ENCODE measurements around the gene FNDC10.
"Not testable (repeated sequence)": the region's sequence is repeated elsewhere in the genome, so short reads cannot be mapped to it uniquely, and the experiment has no call there.

The FNDC10 gene

DNA sequence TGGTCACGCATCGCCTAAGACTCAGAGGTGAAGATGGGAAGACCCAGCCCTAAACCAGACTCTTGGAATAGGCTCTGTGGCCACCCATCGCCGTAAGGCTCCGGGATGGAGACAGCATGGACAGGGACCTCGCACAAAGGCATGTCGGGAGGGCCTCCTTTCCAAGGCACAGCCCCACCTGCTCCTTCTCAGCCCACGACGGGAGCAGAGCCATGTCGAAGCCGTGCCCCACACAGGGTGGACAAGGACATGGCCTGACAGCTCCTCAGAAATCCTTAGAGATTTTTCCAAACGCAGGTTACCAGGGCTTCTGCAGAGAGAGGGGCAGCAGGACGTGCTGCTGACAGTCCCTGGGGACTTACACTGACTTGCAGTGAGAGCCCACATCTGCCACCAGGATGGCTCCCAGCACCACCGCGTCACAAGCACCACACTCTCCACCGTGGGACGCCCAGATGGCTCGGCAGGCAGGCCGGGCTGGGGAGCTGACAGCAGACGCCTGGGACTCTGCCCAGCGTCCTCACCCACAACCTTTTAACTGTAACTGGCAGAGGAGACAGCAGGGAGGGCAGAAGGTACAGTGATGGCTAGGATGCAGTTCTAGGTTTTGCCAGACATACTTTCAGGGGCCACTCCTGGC is 37.3 kb downstream of the FNDC10 start:
- no peaks in the 10 kb centered on the region for H3K9me3 ChIP-seq (ENCODE audit: insufficient read depth, low read length)
- no peak for DNase-seq (ENCODE audit: low read depth, low spot score)
- no peak for TF ChIP-seq YY1 (IDR thresholded peaks at IDR 0.05; ENCODE audit: insufficient read depth, insufficient read length)
- no peak for TF ChIP-seq ZNF274 (IDR thresholded peaks at IDR 0.05; ENCODE audit: low read depth, low read length)
- TF ChIP-seq SUZ12 (IDR thresholded peaks at IDR 0.05; ENCODE audit: extremely low read depth, insufficient read depth, insufficient read length), result no peak
- H3K9ac ChIP-seq (ENCODE audit: insufficient read length, low read depth), result no peak overlapping the region
- no peaks in the 10 kb centered on the region for H3K27me3 ChIP-seq (ENCODE audit: insufficient read depth, insufficient read length)
- H3K4me3 ChIP-seq (ENCODE audit: insufficient read length, low read depth), result no peak overlapping the region
- peaks cover 11% of the 10 kb centered on the region for H3K4me1 ChIP-seq (ENCODE audit: insufficient read depth, insufficient read length)
- H3K36me3 ChIP-seq (ENCODE audit: insufficient read depth, insufficient read length, low read length), result peaks cover 78% of the 10 kb centered on the region

DNA sequence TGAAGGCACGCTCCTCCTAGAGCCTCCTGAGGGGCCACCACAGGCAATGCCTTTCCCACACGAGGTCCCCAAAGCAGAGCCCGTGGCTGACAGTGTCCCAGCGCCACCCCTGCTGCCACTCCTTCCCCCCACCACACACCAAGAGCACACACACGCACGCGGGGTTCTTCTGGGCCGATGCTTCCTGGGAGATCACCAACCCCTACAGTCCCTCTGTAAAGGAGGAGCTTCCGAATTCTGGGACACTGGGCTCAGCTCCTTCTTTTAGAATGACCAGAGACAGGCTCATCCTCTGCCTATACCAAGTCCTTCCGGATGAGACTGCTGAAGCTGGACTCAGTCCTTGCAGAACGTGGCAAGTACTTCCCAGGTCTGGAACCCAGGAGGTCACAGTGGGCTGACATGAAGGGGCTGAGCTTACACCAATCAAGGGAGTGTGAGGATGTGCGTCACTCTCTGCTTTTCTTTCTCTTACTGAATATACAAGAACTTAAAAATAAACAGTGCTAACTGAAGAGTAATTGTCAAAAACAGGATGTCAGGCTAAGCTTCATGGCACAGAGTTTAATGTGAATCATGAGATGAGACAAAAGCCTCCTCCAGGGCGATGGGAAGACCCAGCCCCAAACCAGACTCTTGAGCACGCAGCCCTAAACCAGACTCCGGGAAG is 38.0 kb downstream of the FNDC10 start:
- DNase-seq (ENCODE audit: low read depth, low spot score), result no peak
- TF ChIP-seq SUZ12 (IDR thresholded peaks at IDR 0.05; ENCODE audit: extremely low read depth, insufficient read depth, insufficient read length) (no peak), YY1 (IDR thresholded peaks at IDR 0.05; ENCODE audit: insufficient read depth, insufficient read length) (no peak), ZNF274 (IDR thresholded peaks at IDR 0.05; ENCODE audit: low read depth, low read length) (no peak)
- Histone ChIP-seq H3K9ac (ENCODE audit: insufficient read length, low read depth) (no peak overlapping the region), H3K4me1 (ENCODE audit: insufficient read depth, insufficient read length) (peaks cover 5% of the 10 kb centered on the region), H3K27me3 (ENCODE audit: insufficient read depth, insufficient read length) (no peaks in the 10 kb centered on the region), H3K9me3 (ENCODE audit: insufficient read depth, low read length) (no peaks in the 10 kb centered on the region), H3K4me3 (ENCODE audit: insufficient read length, low read depth) (no peak overlapping the region), H3K36me3 (ENCODE audit: insufficient read depth, insufficient read length, low read length) (peaks cover 72% of the 10 kb centered on the region)

DNA sequence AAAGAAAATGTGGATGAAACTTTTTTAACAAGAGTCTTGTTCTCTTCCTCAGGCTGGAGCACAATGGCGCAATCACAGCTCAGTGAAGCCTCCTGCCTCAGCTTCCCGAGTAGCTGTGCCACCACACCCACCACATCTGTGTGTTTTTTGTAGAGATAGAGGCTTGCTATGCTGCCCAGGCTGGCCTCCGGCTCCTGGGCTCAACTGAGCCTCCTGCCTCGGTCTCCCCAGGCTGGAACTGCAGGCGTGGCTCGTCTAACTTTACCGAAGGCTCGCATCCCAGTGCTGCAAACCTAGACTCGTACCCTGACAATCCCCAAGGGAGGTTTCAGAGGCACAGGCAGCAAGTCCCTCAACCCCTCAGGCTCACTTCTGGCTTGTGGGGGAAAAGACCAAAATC is 39.8 kb downstream of the FNDC10 start:
- H3K9me3 ChIP-seq (ENCODE audit: insufficient read depth, low read length), result no peaks in the 10 kb centered on the region
- no peak for DNase-seq (ENCODE audit: low read depth, low spot score)
- H3K4me1 ChIP-seq (ENCODE audit: insufficient read depth, insufficient read length), result peaks cover 3% of the 10 kb centered on the region
- H3K27me3 ChIP-seq (ENCODE audit: insufficient read depth, insufficient read length), result no peaks in the 10 kb centered on the region
- no peak overlapping the region for H3K4me3 ChIP-seq (ENCODE audit: insufficient read length, low read depth)
- TF ChIP-seq ZNF274 (IDR thresholded peaks at IDR 0.05; ENCODE audit: low read depth, low read length) (no peak), YY1 (IDR thresholded peaks at IDR 0.05; ENCODE audit: insufficient read depth, insufficient read length) (no peak), SUZ12 (IDR thresholded peaks at IDR 0.05; ENCODE audit: extremely low read depth, insufficient read depth, insufficient read length) (no peak)
- H3K9ac ChIP-seq (ENCODE audit: insufficient read length, low read depth), result no peak overlapping the region
- H3K36me3 ChIP-seq (ENCODE audit: insufficient read depth, insufficient read length, low read length), result peaks cover 76% of the 10 kb centered on the region

DNA sequence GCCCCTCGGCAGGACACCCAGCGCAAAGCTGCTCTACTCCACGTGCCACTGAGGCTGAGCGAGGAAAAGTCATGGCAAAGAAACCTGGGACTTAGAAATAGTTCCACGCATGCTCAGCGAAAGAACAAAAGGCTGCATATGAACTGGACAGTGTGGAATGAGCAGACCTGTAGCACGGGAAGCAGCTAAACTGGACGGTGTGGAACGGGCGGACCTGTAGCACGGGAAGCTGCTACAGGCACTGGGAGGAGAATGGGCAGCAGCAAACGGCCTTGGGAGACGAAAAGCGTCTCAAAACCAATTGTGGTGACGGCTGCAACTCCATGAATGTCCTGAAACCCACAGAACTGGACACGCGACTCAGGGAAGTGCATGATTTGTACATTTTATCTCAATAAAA is 40.9 kb downstream of the FNDC10 start:
- Histone ChIP-seq H3K27me3 (ENCODE audit: insufficient read depth, insufficient read length) (no peaks in the 10 kb centered on the region), H3K4me1 (ENCODE audit: insufficient read depth, insufficient read length) (peaks cover 4% of the 10 kb centered on the region), H3K4me3 (ENCODE audit: insufficient read length, low read depth) (no peak overlapping the region), H3K9ac (ENCODE audit: insufficient read length, low read depth) (no peak overlapping the region), H3K36me3 (ENCODE audit: insufficient read depth, insufficient read length, low read length) (peaks cover 79% of the 10 kb centered on the region), H3K9me3 (ENCODE audit: insufficient read depth, low read length) (no peaks in the 10 kb centered on the region)
- TF ChIP-seq YY1 (IDR thresholded peaks at IDR 0.05; ENCODE audit: insufficient read depth, insufficient read length), result no peak
- no peak for TF ChIP-seq SUZ12 (IDR thresholded peaks at IDR 0.05; ENCODE audit: extremely low read depth, insufficient read depth, insufficient read length)
- TF ChIP-seq ZNF274 (IDR thresholded peaks at IDR 0.05; ENCODE audit: low read depth, low read length), result no peak
- DNase-seq (ENCODE audit: low read depth, low spot score), result no peak

DNA sequence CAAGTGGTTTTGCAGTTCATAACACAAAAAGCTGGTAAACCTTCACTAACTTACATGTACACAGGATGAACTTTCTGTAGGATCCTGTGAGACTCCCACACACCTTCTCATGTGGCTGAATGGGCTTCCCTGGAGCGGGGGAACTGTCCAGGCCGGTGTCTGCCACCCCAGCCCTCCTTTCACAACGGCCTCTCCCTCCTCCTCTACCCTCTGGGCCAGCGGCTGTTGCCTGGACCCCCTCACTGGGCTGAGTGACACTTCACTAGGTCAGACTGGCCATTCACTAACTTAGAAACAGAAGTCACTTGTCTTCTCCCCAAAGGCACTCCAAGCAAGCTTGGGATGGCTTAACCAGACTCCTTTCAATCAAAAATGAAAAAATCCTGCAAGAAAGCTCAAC is 41.3 kb downstream of the FNDC10 start:
- DNase-seq (ENCODE audit: low read depth, low spot score), result no peak
- no peaks in the 10 kb centered on the region for H3K27me3 ChIP-seq (ENCODE audit: insufficient read depth, insufficient read length)
- peaks cover 79% of the 10 kb centered on the region for H3K36me3 ChIP-seq (ENCODE audit: insufficient read depth, insufficient read length, low read length)
- H3K9me3 ChIP-seq (ENCODE audit: insufficient read depth, low read length), result no peaks in the 10 kb centered on the region
- no peak overlapping the region for H3K4me3 ChIP-seq (ENCODE audit: insufficient read length, low read depth)
- H3K4me1 ChIP-seq (ENCODE audit: insufficient read depth, insufficient read length), result peaks cover 4% of the 10 kb centered on the region
- TF ChIP-seq YY1 (IDR thresholded peaks at IDR 0.05; ENCODE audit: insufficient read depth, insufficient read length) (no peak), SUZ12 (IDR thresholded peaks at IDR 0.05; ENCODE audit: extremely low read depth, insufficient read depth, insufficient read length) (no peak), ZNF274 (IDR thresholded peaks at IDR 0.05; ENCODE audit: low read depth, low read length) (no peak)
- H3K9ac ChIP-seq (ENCODE audit: insufficient read length, low read depth), result no peak overlapping the region

DNA sequence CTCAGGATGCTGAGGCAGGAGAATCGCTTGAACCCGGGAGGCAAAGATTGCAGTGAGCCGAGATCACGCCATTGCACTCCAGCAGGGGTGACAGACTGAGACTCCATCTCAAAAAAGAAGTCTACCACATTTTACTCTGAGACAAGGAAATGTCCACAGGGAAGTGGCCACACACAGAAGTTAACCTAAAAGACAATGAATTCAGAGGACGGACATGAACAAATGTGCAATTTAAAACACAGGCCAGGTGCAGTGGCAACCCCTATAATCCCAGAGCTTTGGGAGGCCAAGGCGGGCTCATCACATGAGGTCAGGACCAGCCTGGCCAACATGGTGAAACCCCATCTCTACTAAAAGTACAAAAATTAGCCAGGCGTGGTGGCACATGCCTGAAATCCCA is 42.2 kb downstream of the FNDC10 start:
- not testable (repeated sequence) for H3K9ac ChIP-seq (ENCODE audit: insufficient read length, low read depth); H3K4me3 ChIP-seq (ENCODE audit: insufficient read length, low read depth); H3K27me3 ChIP-seq (ENCODE audit: insufficient read depth, insufficient read length); DNase-seq (ENCODE audit: low read depth, low spot score); H3K9me3 ChIP-seq (ENCODE audit: insufficient read depth, low read length); H3K4me1 ChIP-seq (ENCODE audit: insufficient read depth, insufficient read length)
- H3K36me3 ChIP-seq (ENCODE audit: insufficient read depth, insufficient read length, low read length), result peaks cover 75% of the 10 kb centered on the region

DNA sequence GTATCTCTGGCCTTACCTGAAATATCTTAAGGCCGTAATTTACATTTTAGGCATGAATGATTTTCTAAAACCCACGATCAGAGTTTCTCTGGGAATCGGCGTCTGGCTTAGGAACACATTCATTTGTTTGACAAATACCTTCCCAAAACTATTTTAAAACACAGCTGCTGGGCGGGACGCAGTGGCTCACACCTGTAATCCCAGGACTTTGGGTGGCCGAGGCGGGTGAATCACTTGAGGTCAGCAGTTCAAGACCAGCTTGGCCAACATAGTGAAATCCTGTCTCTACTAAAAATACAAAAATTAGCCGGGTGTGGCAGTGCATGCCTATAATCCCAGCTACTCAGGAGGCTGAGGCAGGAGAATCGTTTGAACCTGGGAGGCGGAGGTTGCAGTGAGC is 43.0 kb downstream of the FNDC10 start:
- H3K9ac ChIP-seq (ENCODE audit: insufficient read length, low read depth); H3K9me3 ChIP-seq (ENCODE audit: insufficient read depth, low read length); H3K4me3 ChIP-seq (ENCODE audit: insufficient read length, low read depth); H3K27me3 ChIP-seq (ENCODE audit: insufficient read depth, insufficient read length); H3K4me1 ChIP-seq (ENCODE audit: insufficient read depth, insufficient read length); DNase-seq (ENCODE audit: low read depth, low spot score): not testable (repeated sequence)
- H3K36me3 ChIP-seq (ENCODE audit: insufficient read depth, insufficient read length, low read length), result peaks cover 74% of the 10 kb centered on the region
